Loucy (cell line): ENCODE data around the gene EEPD1.

Experiments
- EZH2phosphoT487 ChIP-seq: fragments of 200-600 bp; IDR thresholded peaks from 2 replicates; pipeline ENCODE4 v1.6.1; 2018; ENCODE audit warnings: antibody characterized with exemption, mild to moderate bottlenecking, moderate library complexity, borderline replicate concordance
- TF ChIP-seq, protein P1 (sequence below): fragments of 200-600 bp; sonication (generic); conservative IDR thresholded peaks from 2 replicates; pipeline ENCODE4 v1.5.1; 2014; ENCODE audit warnings: mild to moderate bottlenecking, antibody characterized with exemption, low read length

DNA sequence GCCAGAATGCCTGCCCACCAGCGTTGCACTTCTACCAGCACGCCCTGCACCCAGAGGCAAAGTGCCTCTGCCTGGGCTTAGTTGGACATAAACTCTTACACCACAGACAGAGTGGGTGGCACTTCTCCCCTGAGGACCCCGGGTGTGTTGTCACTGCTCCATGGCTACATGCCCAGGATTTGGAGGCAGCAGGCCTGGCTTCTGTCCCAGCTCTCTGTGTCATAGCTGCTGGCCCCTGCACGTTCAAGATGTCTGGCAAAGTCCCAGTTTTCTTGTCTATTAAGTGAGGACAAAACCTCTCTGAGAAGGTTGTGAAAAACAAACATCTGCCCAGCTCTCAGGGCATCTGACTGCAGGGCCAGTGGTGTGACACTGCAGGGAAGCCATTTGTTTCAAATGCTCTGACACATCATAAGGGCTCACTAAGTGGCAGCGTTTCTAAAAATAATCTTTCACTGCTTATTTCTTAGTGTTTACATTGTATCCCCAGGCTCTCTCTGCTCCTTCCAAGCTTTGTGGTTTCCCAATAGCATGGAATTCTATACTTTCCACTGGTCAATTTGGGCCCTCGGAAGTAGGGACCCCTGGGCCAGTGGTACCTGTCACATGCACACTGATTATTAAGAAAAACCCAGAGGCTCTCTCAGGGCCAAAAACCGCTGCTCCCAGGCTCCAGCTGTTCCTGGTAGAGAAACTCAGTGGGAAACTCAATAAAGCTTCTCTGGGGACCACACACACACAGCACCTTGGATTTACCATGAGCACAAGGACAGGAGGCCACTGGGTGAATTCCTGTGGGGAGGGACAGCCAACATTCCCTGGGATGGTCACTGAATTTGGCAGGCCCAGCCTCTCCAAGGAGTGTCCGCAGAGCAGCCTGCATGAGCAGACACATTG, 150.4 kb downstream of the EEPD1 start:
- TF ChIP-seq, protein P1, sequence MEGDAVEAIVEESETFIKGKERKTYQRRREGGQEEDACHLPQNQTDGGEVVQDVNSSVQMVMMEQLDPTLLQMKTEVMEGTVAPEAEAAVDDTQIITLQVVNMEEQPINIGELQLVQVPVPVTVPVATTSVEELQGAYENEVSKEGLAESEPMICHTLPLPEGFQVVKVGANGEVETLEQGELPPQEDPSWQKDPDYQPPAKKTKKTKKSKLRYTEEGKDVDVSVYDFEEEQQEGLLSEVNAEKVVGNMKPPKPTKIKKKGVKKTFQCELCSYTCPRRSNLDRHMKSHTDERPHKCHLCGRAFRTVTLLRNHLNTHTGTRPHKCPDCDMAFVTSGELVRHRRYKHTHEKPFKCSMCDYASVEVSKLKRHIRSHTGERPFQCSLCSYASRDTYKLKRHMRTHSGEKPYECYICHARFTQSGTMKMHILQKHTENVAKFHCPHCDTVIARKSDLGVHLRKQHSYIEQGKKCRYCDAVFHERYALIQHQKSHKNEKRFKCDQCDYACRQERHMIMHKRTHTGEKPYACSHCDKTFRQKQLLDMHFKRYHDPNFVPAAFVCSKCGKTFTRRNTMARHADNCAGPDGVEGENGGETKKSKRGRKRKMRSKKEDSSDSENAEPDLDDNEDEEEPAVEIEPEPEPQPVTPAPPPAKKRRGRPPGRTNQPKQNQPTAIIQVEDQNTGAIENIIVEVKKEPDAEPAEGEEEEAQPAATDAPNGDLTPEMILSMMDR: no peak
- TF ChIP-seq EZH2phosphoT487: no peak
